Measurements from ENCODE around the gene PNPLA8.

- no peak for TF ChIP-seq EZH2 (IDR thresholded peaks at IDR 0.05)
- no peak for TF ChIP-seq CTCF (IDR thresholded peaks at IDR 0.05)
Measured at GRCh38 chr7:108515013-108515412, 10.9 kb downstream of the PNPLA8 start.

All from neural progenitor cell (in vitro differentiated cells).